Stomach (tissue), 9 donors: Measurements from ENCODE around the gene LRRC4C. TPM values are rescaled to one million over a fixed set of nuclear protein-coding genes. Genes with fewer than 3 reads are reported as not detected.

Experiments used
- DNase-seq, 2 donors: peaks; one replicate each; pipeline versions ENCODE4 v3.0.0 to v3.0.0-alpha.2; 2013 to 2019
- H3K27ac ChIP-seq, 5 donors: fragments of 200-600 bp in 4 of 5; sonication (generic) in 4 of 5; one replicate each; pipeline ENCODE4 v1.5.1; 2013 to 2019; ENCODE audit warnings: mild to moderate bottlenecking in 1 of 5, moderate library complexity in 1 of 5
- H3K27me3 ChIP-seq, 3 donors: fragments of 200-600 bp; sonication (generic); one replicate each; pipeline ENCODE4 v1.5.1; 2017 to 2019; ENCODE audit warnings: mixed run types in 1 of 3
- H3K36me3 ChIP-seq, 4 donors: fragments of 200-600 bp; sonication (generic); 1 replicate in 3 of 4; 2 replicates in 1 of 4; pipeline ENCODE4 v1.5.1; 2016 to 2019
- H3K4me1 ChIP-seq, 4 donors: fragments of 200-600 bp; sonication (generic); one replicate each; pipeline ENCODE4 v1.5.1; 2016 to 2019
- H3K4me3 ChIP-seq, 4 donors: fragments of 200-600 bp; sonication (generic) in 3 of 4; one replicate each; pipeline ENCODE4 v1.5.1; 2016 to 2019; ENCODE audit warnings: mild to moderate bottlenecking in 1 of 4
- H3K9me3 ChIP-seq, 4 donors: fragments of 200-600 bp; sonication (generic); one replicate each; pipeline ENCODE4 v1.5.1; 2016 to 2019
- EP300 ChIP-seq: sonication (generic); formaldehyde crosslinking; IDR thresholded peaks from one replicate; pipeline ENCODE4 v1.6.1; 2017; ENCODE audit warnings: antibody characterized with exemption
- POLR2A ChIP-seq, 4 donors: fragments of 450-650 bp; IDR thresholded peaks; one replicate each; pipeline ENCODE4 v1.6.1; 2016; ENCODE audit warnings: antibody characterized with exemption in 4 of 4, control low read depth in 2 of 4, mild to moderate bottlenecking in 1 of 4, moderate library complexity in 1 of 4
- POLR2AphosphoS5 ChIP-seq, 3 donors: sonication (generic); formaldehyde crosslinking; IDR thresholded peaks; one replicate each; pipeline ENCODE4 v1.6.1; 2016; ENCODE audit warnings: antibody characterized with exemption in 3 of 3
- WGBS, 5 donors: extraction: QIAGEN DNeasy Blood & Tissue Kit in 3 of 5; methylation state at CpG; one replicate each; pipeline versions ENCODE4 v1.1.5 to v1.1.7; 2013 to 2018; 5-methylcytosine and 5-hydroxymethylcytosine counted together
- intact Hi-C: fragments of 100-400 bp; cut with DNase I; formaldehyde crosslinking; loops from one replicate; pipeline ENCODE4 v1.15.1; 2023; ENCODE audit warnings: low total_unique reads
- polyA plus RNA-seq, 3 donors: library from polyadenylated mRNA; stranded (reverse); fragments of 200-250 nt; gene quantifications; one replicate each; pipeline ENCODE4 v1.2.3, GENCODE V29; 2013
- total RNA-seq, 5 donors: library from RNA; depleted of rRNA; stranded (reverse); fragments of >200 nt; gene quantifications; one replicate each; pipeline versions ENCODE4 v1.1.0 to v1.2.3, GENCODE V29; 2014 to 2016
- TF ChIP-seq, protein P1 (sequence below), 7 experiments: fragments of 450-650 bp in 4 of 7; fragments of 200-600 bp in 3 of 7; sonication (generic) in 3 of 7; IDR thresholded peaks; one replicate each; pipeline ENCODE4 v1.5.1; 2016 to 2019; ENCODE audit warnings: antibody characterized with exemption in 7 of 7, control low read depth in 2 of 7, mild to moderate bottlenecking in 1 of 7
- donor health status: healthy with polysubstance abuse.
- donor health status: Bipolar disorder and iron deficiency.
- donor health status: healthy.

LRRC4C gene
- total and polyA plus RNA-seq, 8 donors: 0.31 to 3.3 (median 0.45) TPM; not detected in 4

- intact Hi-C loops: no loop called here
- no peaks in the 10 kb centered on the region for H3K4me1 ChIP-seq
- H3K27me3 ChIP-seq: no peaks in the 10 kb centered on the region
- DNase-seq: no peak
- no peak overlapping the region for H3K4me3 ChIP-seq
- TF ChIP-seq EP300: no peak
- no peak for TF ChIP-seq POLR2A (IDR thresholded peaks at IDR 0.05)
- TF ChIP-seq, protein P1, sequence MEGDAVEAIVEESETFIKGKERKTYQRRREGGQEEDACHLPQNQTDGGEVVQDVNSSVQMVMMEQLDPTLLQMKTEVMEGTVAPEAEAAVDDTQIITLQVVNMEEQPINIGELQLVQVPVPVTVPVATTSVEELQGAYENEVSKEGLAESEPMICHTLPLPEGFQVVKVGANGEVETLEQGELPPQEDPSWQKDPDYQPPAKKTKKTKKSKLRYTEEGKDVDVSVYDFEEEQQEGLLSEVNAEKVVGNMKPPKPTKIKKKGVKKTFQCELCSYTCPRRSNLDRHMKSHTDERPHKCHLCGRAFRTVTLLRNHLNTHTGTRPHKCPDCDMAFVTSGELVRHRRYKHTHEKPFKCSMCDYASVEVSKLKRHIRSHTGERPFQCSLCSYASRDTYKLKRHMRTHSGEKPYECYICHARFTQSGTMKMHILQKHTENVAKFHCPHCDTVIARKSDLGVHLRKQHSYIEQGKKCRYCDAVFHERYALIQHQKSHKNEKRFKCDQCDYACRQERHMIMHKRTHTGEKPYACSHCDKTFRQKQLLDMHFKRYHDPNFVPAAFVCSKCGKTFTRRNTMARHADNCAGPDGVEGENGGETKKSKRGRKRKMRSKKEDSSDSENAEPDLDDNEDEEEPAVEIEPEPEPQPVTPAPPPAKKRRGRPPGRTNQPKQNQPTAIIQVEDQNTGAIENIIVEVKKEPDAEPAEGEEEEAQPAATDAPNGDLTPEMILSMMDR (IDR thresholded peaks at IDR 0.05): no peak
- no peak for TF ChIP-seq POLR2AphosphoS5 (IDR thresholded peaks at IDR 0.05)
- no peaks in the 10 kb centered on the region for H3K36me3 ChIP-seq
- H3K9me3 ChIP-seq: no peaks in the 10 kb centered on the region
- no peak overlapping the region for H3K27ac ChIP-seq
- 72 to 89% (median 83%) methylated on average over 1 of the region's 1 CpG for WGBS, 5 donors
Measured at GRCh38 chr11:40384991-40385390, 1074.5 kb downstream of the LRRC4C start.

DNA sequence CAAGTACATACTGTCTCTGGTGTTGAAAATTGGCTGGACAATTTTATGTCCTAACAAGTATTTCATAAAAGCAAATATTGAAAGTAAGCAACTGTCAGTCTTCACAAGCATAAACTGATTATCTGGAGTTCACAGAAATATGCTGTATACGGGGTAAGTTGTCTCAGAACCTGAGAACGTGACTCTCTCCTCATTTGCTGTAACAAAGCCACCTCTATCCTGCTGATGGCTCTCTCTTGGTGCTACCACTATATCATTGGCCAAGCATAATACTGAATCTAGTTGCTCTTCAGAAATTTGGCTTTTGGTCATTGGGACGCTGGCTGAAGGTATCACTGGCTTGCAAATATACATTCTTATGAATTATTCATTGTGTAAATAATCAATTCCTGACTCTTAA, 1078.0 kb downstream of the LRRC4C start:
- 80 to 96% (median 84%) methylated on average over 3 of the region's 3 CpGs for WGBS, 5 donors

GRCh38 chr11:40380835-40381234, 1078.6 kb downstream of the LRRC4C start:
- intact Hi-C loops: no loop called here
- H3K27ac ChIP-seq: no peak overlapping the region
- no peaks in the 10 kb centered on the region for H3K36me3 ChIP-seq
- TF ChIP-seq, protein P1 (IDR thresholded peaks at IDR 0.05): no peak
- no peak for TF ChIP-seq EP300
- TF ChIP-seq POLR2A (IDR thresholded peaks at IDR 0.05): no peak
- TF ChIP-seq POLR2AphosphoS5 (IDR thresholded peaks at IDR 0.05): no peak
- no peak overlapping the region for H3K4me3 ChIP-seq
- H3K9me3 ChIP-seq: no peaks in the 10 kb centered on the region
- WGBS, 5 donors: 73 to 80% (median 78%) methylated on average over 5 of the region's 5 CpGs
- no peaks in the 10 kb centered on the region for H3K4me1 ChIP-seq
- no peak for DNase-seq
- no peaks in the 10 kb centered on the region for H3K27me3 ChIP-seq

More for the DNA sequence above, 1078.0 kb downstream of the LRRC4C start:
- TF ChIP-seq POLR2A (IDR thresholded peaks at IDR 0.05): no peak
- no peak for TF ChIP-seq POLR2AphosphoS5 (IDR thresholded peaks at IDR 0.05)
- no peak for TF ChIP-seq EP300
- TF ChIP-seq, protein P1 (IDR thresholded peaks at IDR 0.05): no peak
- intact Hi-C loops: no loop called here
- no peak overlapping the region for H3K4me3 ChIP-seq
- no peak for DNase-seq
- H3K4me1 ChIP-seq: no peaks in the 10 kb centered on the region
- H3K36me3 ChIP-seq: no peaks in the 10 kb centered on the region
- no peak overlapping the region for H3K27ac ChIP-seq
- no peaks in the 10 kb centered on the region for H3K9me3 ChIP-seq
- no peaks in the 10 kb centered on the region for H3K27me3 ChIP-seq

GRCh38 chr11:40376331-40376730, 1083.1 kb downstream of the LRRC4C start:
- Histone ChIP-seq H3K36me3 (no peaks in the 10 kb centered on the region), H3K9me3 (no peaks in the 10 kb centered on the region), H3K27me3 (no peaks in the 10 kb centered on the region), H3K4me1 (no peaks in the 10 kb centered on the region), H3K27ac (no peak overlapping the region), H3K4me3 (no peak overlapping the region)
- no peak for TF ChIP-seq POLR2AphosphoS5 (IDR thresholded peaks at IDR 0.05)
- no peak for TF ChIP-seq EP300
- 77 to 85% (median 78%) methylated on average over 3 of the region's 3 CpGs for WGBS, 5 donors
- intact Hi-C loops: no loop called here
- DNase-seq: no peak

DNA sequence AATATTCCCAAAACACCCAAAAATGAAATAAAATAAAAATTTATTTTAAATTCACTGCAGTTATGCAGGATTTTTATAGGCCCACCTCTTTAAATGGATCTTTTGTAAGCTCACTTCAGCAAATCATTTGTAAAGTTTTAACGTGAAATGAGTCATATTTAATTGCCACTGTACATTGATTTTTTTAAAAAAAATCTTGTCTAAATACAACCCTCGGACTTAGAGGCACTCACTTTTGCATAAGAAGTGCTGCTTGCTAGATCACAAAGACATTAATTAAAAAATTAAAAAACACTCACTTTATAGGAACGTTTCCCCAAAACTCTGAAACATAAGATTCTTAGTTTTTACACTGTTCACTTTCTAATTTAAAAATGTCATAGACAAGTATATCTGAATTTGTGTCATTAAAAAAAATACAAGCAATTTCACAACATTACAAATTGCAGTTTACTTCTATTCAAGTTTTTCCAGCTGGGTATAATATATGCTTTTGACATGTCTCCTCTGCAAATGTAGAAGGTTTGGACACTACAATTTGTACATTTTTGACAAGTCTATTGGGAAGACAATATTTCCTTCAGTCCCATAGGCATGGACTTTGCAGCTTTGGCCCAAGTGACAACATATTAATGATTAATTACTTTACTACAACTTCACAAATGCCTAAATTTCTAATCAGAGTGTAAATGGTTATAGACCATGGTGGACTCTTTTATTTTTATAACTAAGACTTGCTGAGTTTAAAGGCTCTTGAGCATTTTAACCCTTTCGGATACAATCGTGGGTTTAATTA, 1088.4 kb downstream of the LRRC4C start:
- WGBS, 5 donors: 63 to 73% (median 72%) methylated on average over 5 of the region's 5 CpGs
- no peak for DNase-seq
- intact Hi-C loops: no loop called here

More for the DNA sequence above, 1088.4 kb downstream of the LRRC4C start:
- H3K9me3 ChIP-seq: no peaks in the 10 kb centered on the region
- H3K27ac ChIP-seq: no peak overlapping the region
- no peaks in the 10 kb centered on the region for H3K4me1 ChIP-seq
- TF ChIP-seq, protein P1 (IDR thresholded peaks at IDR 0.05): no peak
- TF ChIP-seq POLR2A (IDR thresholded peaks at IDR 0.05) (no peak), EP300 (no peak), POLR2AphosphoS5 (IDR thresholded peaks at IDR 0.05) (no peak)
- H3K27me3 ChIP-seq: no peaks in the 10 kb centered on the region
- no peak overlapping the region for H3K4me3 ChIP-seq
- no peaks in the 10 kb centered on the region for H3K36me3 ChIP-seq
